HFFc6 (cell line): ENCODE measurements around the gene MED6. TPM values are rescaled to one million over a fixed set of nuclear protein-coding genes. Genes with fewer than 3 reads are reported as not detected.

Experiments
- DNase-seq: peaks from one replicate; pipeline ENCODE4 v3.0.0-alpha.2; 2018
- H3K27ac Mint-ChIP-seq: 2 replicates; pipeline ENCODE4 v1.8.0; 2020; ENCODE audit warnings: mild to moderate bottlenecking, mixed read lengths
- H3K27me3 Mint-ChIP-seq: 2 replicates; pipeline ENCODE4 v1.8.0; 2021; ENCODE audit warnings: mild to moderate bottlenecking, moderate library complexity, mixed read lengths; ENCODE audit not compliant: insufficient read depth
- H3K36me3 Mint-ChIP-seq: 2 replicates; pipeline ENCODE4 v1.8.0; 2021; ENCODE audit warnings: low read depth, mixed read lengths
- H3K4me1 Mint-ChIP-seq: 2 replicates; pipeline ENCODE4 v1.8.0; 2020; ENCODE audit warnings: low read depth, mixed read lengths
- H3K4me3 Mint-ChIP-seq: 2 replicates; pipeline ENCODE4 v1.8.0; 2020; ENCODE audit warnings: mild to moderate bottlenecking, moderate library complexity, mixed read lengths
- H3K9me3 Mint-ChIP-seq: 2 replicates; pipeline ENCODE4 v1.8.0; 2020; ENCODE audit warnings: mild to moderate bottlenecking, mixed read lengths
- total RNA-seq, 6 experiments: library from RNA; stranded (reverse); fragmentation: NEBNext Ultra II Directional; extraction: Animal tissue kit (Norgen Biotek cat#: 25700); gene quantifications; 2 replicates in 1 of 6; 3 replicates in 5 of 6; pipeline ENCODE4 v1.2.3, GENCODE V29; 2021
- TF ChIP-seq, protein P1 (sequence below): fragments of 200-600 bp; sonication (generic); IDR thresholded peaks from 2 replicates; pipeline ENCODE4 v1.5.0; 2021; ENCODE audit warnings: antibody characterized with exemption, mild to moderate bottlenecking

The MED6 gene
- total RNA-seq, 6 experiments from 2014 or later, result 34.5 to 40.6 (median 37.1) TPM

DNA sequence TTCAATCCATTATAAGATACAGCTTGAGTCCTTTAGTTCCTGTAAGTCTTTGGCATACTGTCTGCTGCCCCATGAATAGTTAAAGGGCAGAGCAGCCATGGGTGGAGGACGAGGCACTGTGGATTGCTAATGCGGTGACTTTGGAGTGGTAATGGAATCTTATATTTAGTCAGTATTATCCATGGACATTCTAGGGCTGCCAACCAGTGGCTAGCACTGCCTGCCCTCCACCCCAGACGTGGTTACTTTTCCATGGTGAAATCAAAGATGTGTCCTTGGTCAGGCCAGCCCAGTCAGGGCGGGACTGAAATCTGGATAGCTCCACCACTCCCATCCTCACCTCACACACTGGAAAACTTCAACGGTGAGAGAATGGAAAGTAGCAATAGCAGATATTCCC lies 43.5 kb upstream of the MED6 start:
- peaks cover 8% of the 10 kb centered on the region for H3K4me1 Mint-ChIP-seq
- H3K27me3 Mint-ChIP-seq, result peaks cover 53% of the 10 kb centered on the region
- DNase-seq, result no peak
- H3K9me3 Mint-ChIP-seq, result no peaks in the 10 kb centered on the region
- no peaks in the 10 kb centered on the region for H3K36me3 Mint-ChIP-seq
- TF ChIP-seq, protein P1, sequence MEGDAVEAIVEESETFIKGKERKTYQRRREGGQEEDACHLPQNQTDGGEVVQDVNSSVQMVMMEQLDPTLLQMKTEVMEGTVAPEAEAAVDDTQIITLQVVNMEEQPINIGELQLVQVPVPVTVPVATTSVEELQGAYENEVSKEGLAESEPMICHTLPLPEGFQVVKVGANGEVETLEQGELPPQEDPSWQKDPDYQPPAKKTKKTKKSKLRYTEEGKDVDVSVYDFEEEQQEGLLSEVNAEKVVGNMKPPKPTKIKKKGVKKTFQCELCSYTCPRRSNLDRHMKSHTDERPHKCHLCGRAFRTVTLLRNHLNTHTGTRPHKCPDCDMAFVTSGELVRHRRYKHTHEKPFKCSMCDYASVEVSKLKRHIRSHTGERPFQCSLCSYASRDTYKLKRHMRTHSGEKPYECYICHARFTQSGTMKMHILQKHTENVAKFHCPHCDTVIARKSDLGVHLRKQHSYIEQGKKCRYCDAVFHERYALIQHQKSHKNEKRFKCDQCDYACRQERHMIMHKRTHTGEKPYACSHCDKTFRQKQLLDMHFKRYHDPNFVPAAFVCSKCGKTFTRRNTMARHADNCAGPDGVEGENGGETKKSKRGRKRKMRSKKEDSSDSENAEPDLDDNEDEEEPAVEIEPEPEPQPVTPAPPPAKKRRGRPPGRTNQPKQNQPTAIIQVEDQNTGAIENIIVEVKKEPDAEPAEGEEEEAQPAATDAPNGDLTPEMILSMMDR, result no peak
- no peak overlapping the region for H3K27ac Mint-ChIP-seq
- H3K4me3 Mint-ChIP-seq, result no peak overlapping the region

DNA sequence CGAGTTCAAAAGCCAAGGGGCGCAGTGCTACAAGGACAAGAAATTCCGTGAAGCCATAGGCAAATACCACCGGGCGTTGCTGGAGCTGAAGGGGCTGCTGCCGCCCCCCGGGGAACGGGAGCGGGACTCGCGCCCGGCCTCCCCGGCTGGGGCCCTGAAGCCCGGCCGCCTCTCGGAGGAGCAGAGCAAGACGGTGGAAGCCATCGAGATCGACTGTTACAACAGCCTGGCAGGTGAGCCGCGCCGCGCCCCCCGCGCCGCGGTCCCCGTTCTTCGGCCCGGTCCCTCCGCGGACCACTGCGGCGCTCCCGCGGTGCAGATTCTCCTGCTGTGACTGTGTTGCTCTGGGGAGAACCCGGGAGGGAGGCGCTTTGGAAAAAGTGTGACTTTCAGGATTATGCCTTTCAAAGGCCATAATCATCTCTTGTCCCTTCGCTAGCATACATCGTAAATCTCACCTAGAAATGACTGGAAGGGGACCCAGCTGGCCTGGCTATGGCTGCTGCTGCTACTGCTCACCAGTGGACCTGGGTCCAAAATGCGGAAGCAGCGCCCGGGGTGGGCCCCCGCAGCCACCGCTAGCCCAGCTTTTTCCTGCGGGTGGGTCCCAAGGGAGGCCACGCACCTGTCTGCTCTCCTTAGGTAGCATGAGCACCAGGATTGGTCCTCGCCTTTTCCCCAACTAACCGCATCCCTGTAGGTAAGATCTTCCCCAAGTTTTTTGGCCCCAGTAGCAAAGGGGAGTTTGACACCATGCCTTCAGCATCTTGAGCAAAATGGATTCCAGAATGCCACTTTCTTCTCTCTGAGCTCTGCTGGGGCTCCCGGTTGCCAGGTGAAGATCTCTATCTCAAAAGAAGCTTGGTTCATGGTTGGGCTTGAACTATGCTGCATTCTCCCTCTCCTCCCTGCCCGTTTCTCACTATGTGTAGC lies 42.1 kb upstream of the MED6 start:
- DNase-seq, result no peak
- Mint-ChIP-seq H3K27ac (no peak overlapping the region), H3K9me3 (no peaks in the 10 kb centered on the region), H3K4me1 (peaks cover 8% of the 10 kb centered on the region), H3K4me3 (peak overlapping the region; percentile 6; the same call in 1 of the 2 replicates), H3K27me3 (peaks cover 48% of the 10 kb centered on the region), H3K36me3 (no peaks in the 10 kb centered on the region)
- TF ChIP-seq, protein P1, result no peak

DNA sequence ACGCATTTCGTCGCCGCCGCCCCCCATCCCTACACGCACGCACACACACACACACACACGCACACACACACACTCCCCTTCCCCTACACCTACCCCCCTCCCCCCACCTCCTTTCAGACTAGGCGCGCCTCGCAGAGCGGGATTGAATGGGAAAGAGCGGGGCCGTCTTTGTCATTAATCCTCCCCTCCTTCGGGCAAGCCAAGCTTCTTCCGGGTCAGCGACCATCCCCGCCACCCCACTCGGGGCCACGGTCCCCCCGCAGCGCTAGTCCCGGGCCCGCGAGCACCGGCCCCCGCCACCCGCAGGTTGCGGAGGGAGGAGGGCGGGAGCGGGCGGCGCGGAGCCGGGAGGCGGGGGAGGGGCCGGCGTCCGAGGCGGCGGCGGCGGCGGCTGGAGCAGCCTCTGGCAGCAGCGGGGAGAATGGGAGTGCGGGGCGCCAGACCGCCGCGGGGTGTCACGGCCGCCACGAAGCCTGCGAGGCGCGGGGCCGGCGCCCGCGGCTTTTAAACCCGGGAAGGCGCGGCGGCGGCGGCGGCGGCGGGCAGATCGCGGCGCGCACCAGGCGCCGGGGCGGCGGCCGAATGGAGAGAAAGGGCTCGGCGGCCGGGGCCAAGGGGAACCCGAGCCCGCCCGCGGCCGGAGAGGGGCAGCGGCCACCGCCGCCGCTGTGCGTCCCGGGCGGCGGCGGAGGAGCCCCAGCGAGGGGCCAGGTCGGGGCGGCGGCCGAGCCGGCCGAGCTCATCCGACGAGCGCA lies 41.3 kb upstream of the MED6 start, which contains the start of gene TTC9:
TSS of gene TTC9 (plus strand) at position 369 of the 755 bp plus-strand sequence. CDS start at position 583, 214 bp downstream.
- Mint-ChIP-seq H3K9me3 (no peaks in the 10 kb centered on the region), H3K27ac (no peak within 1 kb of the TSS), H3K27me3 (peaks cover 48% of the 10 kb centered on the region), H3K36me3 (no peaks in the 10 kb centered on the region), H3K4me3 (peak within 1 kb of the TSS; percentile 82), H3K4me1 (peaks cover 8% of the 10 kb centered on the region)
- TF ChIP-seq, protein P1, result no peak
- DNase-seq, result no peak

DNA sequence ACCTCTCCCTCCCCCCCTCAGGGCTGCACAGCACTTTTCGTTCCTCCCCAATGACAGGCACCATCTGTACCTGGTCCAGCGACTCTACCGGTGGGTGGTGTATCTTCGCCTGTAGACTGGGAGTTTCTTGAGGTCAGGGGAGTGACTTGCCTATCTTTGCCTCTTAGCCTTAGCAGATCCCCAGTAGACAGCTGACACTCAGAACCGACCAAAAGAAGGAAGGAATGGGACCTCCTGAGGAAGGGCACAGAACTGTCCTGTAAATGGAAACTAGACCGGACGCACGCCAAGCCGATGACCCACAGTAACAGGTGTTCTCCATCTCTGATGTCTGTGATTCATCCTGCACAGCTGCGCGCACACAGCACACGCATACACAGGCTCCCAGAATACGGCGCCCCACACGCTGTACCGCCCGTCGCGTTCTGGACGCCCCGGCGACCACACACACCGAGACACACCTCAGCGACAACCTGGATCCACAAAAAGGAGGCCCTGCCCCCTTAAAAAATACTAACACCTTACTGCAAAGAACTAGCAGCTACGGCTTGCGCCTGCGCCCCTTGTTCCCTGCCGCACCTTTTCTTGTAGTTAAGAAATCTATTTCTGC lies 40.6 kb upstream of the MED6 start:
- TF ChIP-seq, protein P1, result no peak
- Mint-ChIP-seq H3K4me3 (peak overlapping the region; percentile 82), H3K27me3 (peaks cover 41% of the 10 kb centered on the region), H3K4me1 (peaks cover 8% of the 10 kb centered on the region), H3K27ac (no peak overlapping the region), H3K36me3 (peaks cover 2% of the 10 kb centered on the region; the same call in 1 of the 2 replicates), H3K9me3 (no peaks in the 10 kb centered on the region; the same call in 1 of the 2 replicates)
- DNase-seq, result no peak

DNA sequence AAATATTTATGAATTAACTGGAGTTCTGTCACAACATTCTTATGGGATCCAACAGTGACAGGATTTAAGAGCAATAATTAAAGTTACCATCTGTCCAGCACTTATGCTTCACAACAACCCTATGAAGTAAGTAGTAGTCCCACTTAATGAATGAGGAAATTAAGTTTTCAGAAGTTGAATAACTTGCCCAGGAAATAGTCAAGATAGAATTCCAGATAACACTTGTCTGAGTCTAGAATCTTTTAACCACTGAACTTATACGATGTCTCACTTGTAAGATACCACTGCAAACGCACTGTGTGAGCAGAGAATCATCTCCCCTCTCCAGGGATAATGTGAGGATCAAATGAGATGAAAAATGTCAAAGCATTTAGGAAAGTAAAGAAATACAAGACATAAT lies 38.0 kb upstream of the MED6 start:
- Mint-ChIP-seq H3K4me3 (no peak overlapping the region), H3K36me3 (peaks cover 3% of the 10 kb centered on the region; the same call in 1 of the 2 replicates), H3K4me1 (peaks cover 8% of the 10 kb centered on the region), H3K27ac (no peak overlapping the region), H3K27me3 (peaks cover 29% of the 10 kb centered on the region), H3K9me3 (no peaks in the 10 kb centered on the region; the same call in 1 of the 2 replicates)
- TF ChIP-seq, protein P1, result no peak
- DNase-seq, result no peak
